ENCODE results near the gene RIC3.
"Not testable (repeated sequence)": the region's sequence is repeated elsewhere in the genome, so short reads cannot be mapped to it uniquely, and the experiment has no call there.

RIC3 gene

GRCh38 chr11:8177136-8177535 is 8.3 kb upstream of the RIC3 start:
- Histone ChIP-seq H4K8ac (ENCODE audit: low read length) (no peak overlapping the region), H3K4me3 (ENCODE audit: insufficient read depth in 1 of 2, low read depth in 1 of 2, low read length in 2 of 2) (no peak overlapping the region), H3K23ac (ENCODE audit: low read length in 2 of 2) (no peak overlapping the region), H3K4ac (ENCODE audit: low read depth in 1 of 2, low read length in 2 of 2) (no peak overlapping the region), H2BK15ac (ENCODE audit: low read depth, poor library complexity, severe bottlenecking) (no peak overlapping the region), H4K91ac (ENCODE audit: low read length) (no peak overlapping the region), H3K4me1 (ENCODE audit: control insufficient read depth, insufficient read depth, low read depth, low read length) (no peaks in the 10 kb centered on the region), H2AK5ac (ENCODE audit: low read length, severe bottlenecking) (no peak overlapping the region), H2AFZ (ENCODE audit: low read depth, low read length) (no peak overlapping the region), H3K27me3 (ENCODE audit: control insufficient read depth in 1 of 2, insufficient read depth in 1 of 2, low read length in 2 of 2) (peaks cover 39 to 51% of the 10 kb centered on the region in 2 experiments), H2BK5ac (ENCODE audit: low read depth, low read length, poor library complexity, severe bottlenecking) (no peak overlapping the region), H3K79me1 (replicated peaks; ENCODE audit: low read length, poor library complexity, severe bottlenecking) (no peaks in the 10 kb centered on the region), H2BK120ac (ENCODE audit: low read depth, low read length) (no peak overlapping the region), H3K27ac (ENCODE audit: low read length, poor library complexity, severe bottlenecking) (no peak overlapping the region), H3K4me2 (ENCODE audit: low read length, poor library complexity, severe bottlenecking) (no peak overlapping the region), H3K36me3 (ENCODE audit: control insufficient read depth in 1 of 2, insufficient read depth in 2 of 2, low read depth in 1 of 2, low read length in 2 of 2) (no peaks in the 10 kb centered on the region), H3K9me3 (ENCODE audit: control insufficient read depth, low read length) (no peaks in the 10 kb centered on the region), H2BK12ac (ENCODE audit: low read length in 2 of 2) (no peak overlapping the region), H3K9ac (ENCODE audit: low read length) (no peak overlapping the region), H3K18ac (ENCODE audit: low read depth in 1 of 2, low read length in 2 of 2) (no peak overlapping the region), H3K14ac (ENCODE audit: low read length in 2 of 2) (no peak overlapping the region)
- DNase-seq, result no peak
- 67% methylated on average over 4 of the region's 5 CpGs for WGBS

GRCh38 chr11:8167796-8168195 is 1.0 kb downstream of the RIC3 start:
- Histone ChIP-seq H3K18ac (ENCODE audit: low read depth in 1 of 2, low read length in 2 of 2) (no peak overlapping the region), H3K4me1 (ENCODE audit: control insufficient read depth, insufficient read depth, low read depth, low read length) (peaks cover 6% of the 10 kb centered on the region), H2BK12ac (ENCODE audit: low read length in 2 of 2) (no peak overlapping the region), H2AFZ (ENCODE audit: low read depth, low read length) (no peak overlapping the region), H2BK120ac (ENCODE audit: low read depth, low read length) (no peak overlapping the region), H3K9ac (ENCODE audit: low read length) (no peak overlapping the region), H3K14ac (ENCODE audit: low read length in 2 of 2) (no peak overlapping the region), H3K9me3 (ENCODE audit: control insufficient read depth, low read length) (peaks cover 5% of the 10 kb centered on the region), H3K27ac (ENCODE audit: low read length, poor library complexity, severe bottlenecking) (no peak overlapping the region), H3K23ac (ENCODE audit: low read length in 2 of 2) (no peak overlapping the region), H2BK5ac (ENCODE audit: low read depth, low read length, poor library complexity, severe bottlenecking) (no peak overlapping the region), H3K27me3 (ENCODE audit: control insufficient read depth in 1 of 2, insufficient read depth in 1 of 2, low read length in 2 of 2) (peaks cover 32 to 36% of the 10 kb centered on the region in 2 experiments), H3K4me3 (ENCODE audit: insufficient read depth in 1 of 2, low read depth in 1 of 2, low read length in 2 of 2) (no peak overlapping the region), H3K4me2 (ENCODE audit: low read length, poor library complexity, severe bottlenecking) (no peak overlapping the region), H4K91ac (ENCODE audit: low read length) (no peak overlapping the region), H3K36me3 (ENCODE audit: control insufficient read depth in 1 of 2, insufficient read depth in 2 of 2, low read depth in 1 of 2, low read length in 2 of 2) (no peaks in the 10 kb centered on the region), H2BK15ac (ENCODE audit: low read depth, poor library complexity, severe bottlenecking) (no peak overlapping the region), H2AK5ac (ENCODE audit: low read length, severe bottlenecking) (no peak overlapping the region), H3K4ac (ENCODE audit: low read depth in 1 of 2, low read length in 2 of 2) (no peak overlapping the region), H3K79me1 (replicated peaks; ENCODE audit: low read length, poor library complexity, severe bottlenecking) (no peaks in the 10 kb centered on the region), H4K8ac (ENCODE audit: low read length) (no peak overlapping the region)
- WGBS, result 71% methylated on average over 4 of the region's 4 CpGs
- no peak for DNase-seq

GRCh38 chr11:8164746-8165145 is 4.1 kb downstream of the RIC3 start:
- Histone ChIP-seq H3K36me3 (ENCODE audit: control insufficient read depth in 1 of 2, insufficient read depth in 2 of 2, low read depth in 1 of 2, low read length in 2 of 2) (no peaks in the 10 kb centered on the region), H4K8ac (ENCODE audit: low read length) (no peak overlapping the region), H4K91ac (ENCODE audit: low read length) (no peak overlapping the region)

GRCh38 chr11:8161627-8162304 is 7.1 kb downstream of the RIC3 start:
- H3K4me3 ChIP-seq (ENCODE audit: insufficient read depth in 1 of 2, low read depth in 1 of 2, low read length in 2 of 2); H3K4me2 ChIP-seq (ENCODE audit: low read length, poor library complexity, severe bottlenecking); H3K4me1 ChIP-seq (ENCODE audit: control insufficient read depth, insufficient read depth, low read depth, low read length); H4K91ac ChIP-seq (ENCODE audit: low read length); H2BK120ac ChIP-seq (ENCODE audit: low read depth, low read length); H3K18ac ChIP-seq (ENCODE audit: low read depth in 1 of 2, low read length in 2 of 2); H2BK15ac ChIP-seq (ENCODE audit: low read depth, poor library complexity, severe bottlenecking); H3K27me3 ChIP-seq (ENCODE audit: control insufficient read depth in 1 of 2, insufficient read depth in 1 of 2, low read length in 2 of 2); H3K14ac ChIP-seq (ENCODE audit: low read length in 2 of 2); H3K9me3 ChIP-seq (ENCODE audit: control insufficient read depth, low read length); H3K27ac ChIP-seq (ENCODE audit: low read length, poor library complexity, severe bottlenecking); H3K36me3 ChIP-seq (ENCODE audit: control insufficient read depth in 1 of 2, insufficient read depth in 2 of 2, low read depth in 1 of 2, low read length in 2 of 2); H3K4ac ChIP-seq (ENCODE audit: low read depth in 1 of 2, low read length in 2 of 2); H4K8ac ChIP-seq (ENCODE audit: low read length); H3K79me1 ChIP-seq (replicated peaks; ENCODE audit: low read length, poor library complexity, severe bottlenecking); H2BK12ac ChIP-seq (ENCODE audit: low read length in 2 of 2); H3K23ac ChIP-seq (ENCODE audit: low read length in 2 of 2); H2AK5ac ChIP-seq (ENCODE audit: low read length, severe bottlenecking); H3K9ac ChIP-seq (ENCODE audit: low read length); H2BK5ac ChIP-seq (ENCODE audit: low read depth, low read length, poor library complexity, severe bottlenecking); H2AFZ ChIP-seq (ENCODE audit: low read depth, low read length); DNase-seq: not testable (repeated sequence)
- WGBS, result 76% methylated on average over 9 of the region's 13 CpGs

More at GRCh38 chr11:8164746-8165145, 4.1 kb downstream of the RIC3 start:
- H3K14ac ChIP-seq (ENCODE audit: low read length in 2 of 2), result no peak overlapping the region
- no peak overlapping the region for H3K4me3 ChIP-seq (ENCODE audit: insufficient read depth in 1 of 2, low read depth in 1 of 2, low read length in 2 of 2)
- no peak overlapping the region for H2BK15ac ChIP-seq (ENCODE audit: low read depth, poor library complexity, severe bottlenecking)
- H3K18ac ChIP-seq (ENCODE audit: low read depth in 1 of 2, low read length in 2 of 2), result no peak overlapping the region
- H2BK5ac ChIP-seq (ENCODE audit: low read depth, low read length, poor library complexity, severe bottlenecking), result no peak overlapping the region
- H3K4me1 ChIP-seq (ENCODE audit: control insufficient read depth, insufficient read depth, low read depth, low read length), result peaks cover 6% of the 10 kb centered on the region
- H2BK12ac ChIP-seq (ENCODE audit: low read length in 2 of 2), result no peak overlapping the region
- no peak overlapping the region for H3K9ac ChIP-seq (ENCODE audit: low read length)
- no peak overlapping the region for H3K23ac ChIP-seq (ENCODE audit: low read length in 2 of 2)
- no peak overlapping the region for H3K27ac ChIP-seq (ENCODE audit: low read length, poor library complexity, severe bottlenecking)
- H3K79me1 ChIP-seq (replicated peaks; ENCODE audit: low read length, poor library complexity, severe bottlenecking), result no peaks in the 10 kb centered on the region
- no peak overlapping the region for H2AK5ac ChIP-seq (ENCODE audit: low read length, severe bottlenecking)
- H2BK120ac ChIP-seq (ENCODE audit: low read depth, low read length), result no peak overlapping the region
- DNase-seq, result no peak
- peaks cover 23 to 37% of the 10 kb centered on the region in 2 experiments for H3K27me3 ChIP-seq (ENCODE audit: control insufficient read depth in 1 of 2, insufficient read depth in 1 of 2, low read length in 2 of 2)
- H3K9me3 ChIP-seq (ENCODE audit: control insufficient read depth, low read length), result peaks cover 5% of the 10 kb centered on the region
- no peak overlapping the region for H3K4ac ChIP-seq (ENCODE audit: low read depth in 1 of 2, low read length in 2 of 2)
- no peak overlapping the region for H3K4me2 ChIP-seq (ENCODE audit: low read length, poor library complexity, severe bottlenecking)
- H2AFZ ChIP-seq (ENCODE audit: low read depth, low read length), result no peak overlapping the region

All from mesenchymal stem cell (in vitro differentiated cells and primary cell).